ENCODE measurements around the gene ATP23.

Gene ATP23

DNA sequence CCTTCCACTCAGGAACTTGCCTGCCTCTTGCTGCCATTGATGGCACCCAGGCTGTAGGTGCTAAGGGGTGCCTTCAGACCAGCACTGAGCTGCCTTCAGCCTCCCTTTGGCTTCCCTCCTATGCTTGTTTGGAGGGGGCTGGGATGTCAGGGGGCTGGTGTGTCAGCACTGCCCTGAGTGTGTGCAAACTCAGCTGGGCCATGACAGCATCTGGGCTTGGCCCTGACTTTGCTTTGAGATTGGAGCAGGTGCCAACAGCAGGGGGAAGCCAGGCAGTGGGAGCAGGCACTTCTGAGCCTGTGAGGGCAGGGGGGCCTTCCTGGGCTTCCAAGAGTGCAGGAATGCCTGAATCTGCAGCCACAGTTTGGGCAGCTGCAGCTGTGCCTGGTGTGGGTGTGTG lies 56.9 kb downstream of the ATP23 start:
- TF ChIP-seq, protein P1, sequence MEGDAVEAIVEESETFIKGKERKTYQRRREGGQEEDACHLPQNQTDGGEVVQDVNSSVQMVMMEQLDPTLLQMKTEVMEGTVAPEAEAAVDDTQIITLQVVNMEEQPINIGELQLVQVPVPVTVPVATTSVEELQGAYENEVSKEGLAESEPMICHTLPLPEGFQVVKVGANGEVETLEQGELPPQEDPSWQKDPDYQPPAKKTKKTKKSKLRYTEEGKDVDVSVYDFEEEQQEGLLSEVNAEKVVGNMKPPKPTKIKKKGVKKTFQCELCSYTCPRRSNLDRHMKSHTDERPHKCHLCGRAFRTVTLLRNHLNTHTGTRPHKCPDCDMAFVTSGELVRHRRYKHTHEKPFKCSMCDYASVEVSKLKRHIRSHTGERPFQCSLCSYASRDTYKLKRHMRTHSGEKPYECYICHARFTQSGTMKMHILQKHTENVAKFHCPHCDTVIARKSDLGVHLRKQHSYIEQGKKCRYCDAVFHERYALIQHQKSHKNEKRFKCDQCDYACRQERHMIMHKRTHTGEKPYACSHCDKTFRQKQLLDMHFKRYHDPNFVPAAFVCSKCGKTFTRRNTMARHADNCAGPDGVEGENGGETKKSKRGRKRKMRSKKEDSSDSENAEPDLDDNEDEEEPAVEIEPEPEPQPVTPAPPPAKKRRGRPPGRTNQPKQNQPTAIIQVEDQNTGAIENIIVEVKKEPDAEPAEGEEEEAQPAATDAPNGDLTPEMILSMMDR (IDR thresholded peaks at IDR 0.05; ENCODE audit: extremely low read depth, missing control alignments) = no peak
- no peak for DNase-seq (ENCODE audit: low spot score)

DNA sequence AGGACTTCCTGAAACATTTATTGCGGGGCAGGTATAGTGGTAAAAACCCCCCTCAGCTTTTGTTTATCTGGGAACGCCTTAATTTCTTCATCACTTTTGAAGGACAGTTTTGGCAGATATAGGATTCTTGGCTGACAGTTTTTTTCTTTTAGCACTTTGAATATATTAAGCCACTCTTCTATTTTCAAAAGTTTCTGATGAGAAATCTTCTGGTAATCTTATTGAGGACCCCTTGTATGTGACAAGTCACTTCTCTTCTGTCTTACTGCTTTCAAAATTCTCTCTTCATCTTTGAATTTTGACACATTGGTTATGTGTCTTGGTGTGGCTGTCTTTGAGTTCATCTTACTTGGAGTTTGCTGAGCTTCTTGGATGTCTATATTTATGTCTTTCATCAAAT lies 59.1 kb downstream of the ATP23 start:
- DNase-seq (ENCODE audit: low spot score) = no peak
- TF ChIP-seq, protein P1 (IDR thresholded peaks at IDR 0.05; ENCODE audit: extremely low read depth, missing control alignments) = no peak

DNA sequence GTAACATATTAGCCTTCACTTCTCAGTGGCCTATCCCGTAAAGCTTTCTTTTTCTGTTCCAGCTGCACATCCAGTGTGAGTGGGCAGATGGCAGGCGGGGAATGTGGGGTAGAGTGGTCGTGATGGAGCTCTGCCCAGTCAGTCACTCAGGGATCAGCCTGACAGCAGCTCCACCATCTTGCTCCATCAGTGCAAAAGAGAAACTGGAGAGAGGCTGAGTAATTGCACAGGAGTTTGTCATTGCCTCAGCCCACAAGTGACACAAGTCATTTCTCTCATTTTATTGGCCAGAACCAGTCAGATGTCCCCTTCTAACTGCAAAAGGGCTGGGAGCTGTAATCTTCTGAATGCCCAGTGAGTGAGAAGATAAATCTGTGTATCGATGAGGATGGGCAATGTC lies 66.5 kb downstream of the ATP23 start:
- TF ChIP-seq, protein P1 (IDR thresholded peaks at IDR 0.05; ENCODE audit: extremely low read depth, missing control alignments) = no peak
- DNase-seq (ENCODE audit: low spot score) = no peak

DNA sequence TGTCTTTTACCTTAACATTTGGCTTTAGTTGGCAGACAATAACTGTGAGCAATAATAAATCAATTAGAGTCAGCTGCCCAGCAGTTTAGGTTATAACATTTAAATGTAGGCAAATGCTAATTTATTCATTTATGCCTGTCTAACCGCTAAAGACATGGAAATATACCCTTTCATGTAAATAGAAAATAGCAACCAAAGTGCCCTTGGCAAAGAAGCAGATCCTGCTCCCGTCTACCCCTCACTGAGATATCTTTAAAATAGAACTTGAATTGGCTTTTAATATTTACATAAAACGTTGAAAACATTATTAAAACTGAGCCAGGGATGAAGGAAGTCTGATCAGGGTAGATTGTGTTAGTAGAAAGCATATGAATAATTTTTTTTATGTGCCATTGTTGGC lies 67.3 kb downstream of the ATP23 start:
- DNase-seq (ENCODE audit: low spot score) = no peak
- TF ChIP-seq, protein P1 (IDR thresholded peaks at IDR 0.05; ENCODE audit: extremely low read depth, missing control alignments) = no peak
